Sigmoid colon (tissue), 4 donors: ENCODE results near the gene ARHGAP18.

ENCODE experiments used
- EP300 ChIP-seq, 4 donors: sonication (generic); formaldehyde crosslinking; IDR thresholded peaks; one replicate each; pipeline ENCODE4 v1.6.1; 2017; ENCODE audit warnings: antibody characterized with exemption in 4 of 4
- POLR2A ChIP-seq, 2 donors: fragments of 450-650 bp; IDR thresholded peaks; one replicate each; pipeline ENCODE4 v1.6.1; 2016; ENCODE audit warnings: antibody characterized with exemption in 2 of 2, mild to moderate bottlenecking in 2 of 2, moderate library complexity in 2 of 2
- POLR2AphosphoS5 ChIP-seq, 4 donors: sonication (generic); formaldehyde crosslinking; IDR thresholded peaks; one replicate each; pipeline ENCODE4 v1.6.1; 2017; ENCODE audit warnings: antibody characterized with exemption in 4 of 4
- TF ChIP-seq, protein P1 (sequence below), 4 experiments: fragments of 450-650 bp in 3 of 4; fragments of 200-600 bp in 1 of 4; IDR thresholded peaks; one replicate each; pipeline ENCODE4 v1.5.1; 2016 to 2019; ENCODE audit warnings: antibody characterized with exemption in 4 of 4, mild to moderate bottlenecking in 3 of 4, moderate library complexity in 2 of 4

DNA sequence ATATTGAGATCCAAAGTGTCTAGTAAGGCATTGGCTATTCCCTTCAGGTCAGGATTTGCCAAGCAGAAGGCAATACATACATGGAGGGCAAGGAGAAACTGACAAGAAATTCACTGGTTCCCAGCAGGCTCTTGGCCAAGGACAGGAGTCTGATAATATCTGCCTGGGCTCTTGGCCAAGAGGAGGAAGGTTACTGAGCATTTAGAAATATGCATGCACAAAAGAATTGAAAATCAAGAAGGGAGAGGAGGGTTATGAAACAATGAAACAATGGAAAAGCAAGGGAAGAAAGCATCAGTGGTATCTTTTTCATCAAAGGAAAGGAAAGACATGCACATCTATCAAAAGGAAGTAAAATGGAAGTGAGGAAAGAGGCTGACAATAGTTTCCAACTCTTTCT lies 42.4 kb downstream of the ARHGAP18 start:
- TF ChIP-seq POLR2A (IDR thresholded peaks at IDR 0.05) (no peak), POLR2AphosphoS5 (IDR thresholded peaks at IDR 0.05) (no peak), EP300 (IDR thresholded peaks at IDR 0.05) (no peak)
- TF ChIP-seq, protein P1, sequence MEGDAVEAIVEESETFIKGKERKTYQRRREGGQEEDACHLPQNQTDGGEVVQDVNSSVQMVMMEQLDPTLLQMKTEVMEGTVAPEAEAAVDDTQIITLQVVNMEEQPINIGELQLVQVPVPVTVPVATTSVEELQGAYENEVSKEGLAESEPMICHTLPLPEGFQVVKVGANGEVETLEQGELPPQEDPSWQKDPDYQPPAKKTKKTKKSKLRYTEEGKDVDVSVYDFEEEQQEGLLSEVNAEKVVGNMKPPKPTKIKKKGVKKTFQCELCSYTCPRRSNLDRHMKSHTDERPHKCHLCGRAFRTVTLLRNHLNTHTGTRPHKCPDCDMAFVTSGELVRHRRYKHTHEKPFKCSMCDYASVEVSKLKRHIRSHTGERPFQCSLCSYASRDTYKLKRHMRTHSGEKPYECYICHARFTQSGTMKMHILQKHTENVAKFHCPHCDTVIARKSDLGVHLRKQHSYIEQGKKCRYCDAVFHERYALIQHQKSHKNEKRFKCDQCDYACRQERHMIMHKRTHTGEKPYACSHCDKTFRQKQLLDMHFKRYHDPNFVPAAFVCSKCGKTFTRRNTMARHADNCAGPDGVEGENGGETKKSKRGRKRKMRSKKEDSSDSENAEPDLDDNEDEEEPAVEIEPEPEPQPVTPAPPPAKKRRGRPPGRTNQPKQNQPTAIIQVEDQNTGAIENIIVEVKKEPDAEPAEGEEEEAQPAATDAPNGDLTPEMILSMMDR (IDR thresholded peaks at IDR 0.05) = no peak
